Measurements from ENCODE around the gene BHLHA15. TPM values are rescaled to one million over a fixed set of nuclear protein-coding genes. Genes with fewer than 3 reads are reported as not detected.
A peak's percentile ranks its signal among the peaks of the same experiment; 100 is the strongest.

Gene BHLHA15
- total and polyA plus RNA-seq, 2 of the 13 experiments (the other 11 are each of a cell fraction or from before 2014, with no cell fraction given) = 1.9 to 6.1 TPM

DNA sequence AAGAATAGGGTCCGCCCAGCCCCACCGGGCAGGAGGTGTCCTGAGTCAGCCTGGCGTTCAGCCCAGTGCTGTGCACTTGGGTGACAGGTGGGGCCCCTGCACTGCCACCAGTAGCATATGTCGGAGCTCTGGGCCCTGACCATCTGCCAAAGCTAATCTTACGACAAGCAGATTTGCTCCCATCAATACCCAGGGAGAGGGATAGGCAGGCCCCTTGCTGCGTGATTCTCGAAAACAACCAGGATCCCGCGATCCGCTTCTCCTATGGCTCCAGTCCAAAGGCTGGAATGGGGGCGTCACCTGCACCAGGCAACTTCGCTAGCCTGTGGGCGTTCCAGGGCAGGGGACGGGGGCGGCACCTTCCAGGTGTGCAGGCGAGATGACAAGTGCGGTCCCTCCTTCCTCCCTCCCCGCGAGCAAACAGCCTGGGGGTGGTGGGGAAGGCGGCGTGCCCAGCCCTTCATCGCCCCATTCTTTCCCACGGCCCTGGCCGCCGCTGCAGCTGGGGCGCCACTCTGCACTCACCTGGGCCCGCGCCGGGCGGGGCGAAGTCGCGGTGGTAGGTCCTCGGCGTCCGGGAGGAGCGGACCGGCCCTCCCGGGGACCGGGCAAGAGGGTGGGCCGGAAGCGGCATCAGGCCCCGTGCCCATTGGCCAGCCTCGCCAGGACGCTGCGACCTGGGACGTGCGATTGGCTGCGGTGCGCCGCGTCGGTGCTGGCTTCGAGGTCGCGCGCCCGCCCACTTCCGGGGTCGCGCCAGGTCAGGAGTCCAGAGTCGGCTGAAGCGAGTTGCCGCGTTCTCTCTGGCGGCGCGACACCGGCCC lies 40.6 kb downstream of the BHLHA15 start, which contains the start of gene TECPR1 (continued):
- TF ChIP-seq, protein P1, sequence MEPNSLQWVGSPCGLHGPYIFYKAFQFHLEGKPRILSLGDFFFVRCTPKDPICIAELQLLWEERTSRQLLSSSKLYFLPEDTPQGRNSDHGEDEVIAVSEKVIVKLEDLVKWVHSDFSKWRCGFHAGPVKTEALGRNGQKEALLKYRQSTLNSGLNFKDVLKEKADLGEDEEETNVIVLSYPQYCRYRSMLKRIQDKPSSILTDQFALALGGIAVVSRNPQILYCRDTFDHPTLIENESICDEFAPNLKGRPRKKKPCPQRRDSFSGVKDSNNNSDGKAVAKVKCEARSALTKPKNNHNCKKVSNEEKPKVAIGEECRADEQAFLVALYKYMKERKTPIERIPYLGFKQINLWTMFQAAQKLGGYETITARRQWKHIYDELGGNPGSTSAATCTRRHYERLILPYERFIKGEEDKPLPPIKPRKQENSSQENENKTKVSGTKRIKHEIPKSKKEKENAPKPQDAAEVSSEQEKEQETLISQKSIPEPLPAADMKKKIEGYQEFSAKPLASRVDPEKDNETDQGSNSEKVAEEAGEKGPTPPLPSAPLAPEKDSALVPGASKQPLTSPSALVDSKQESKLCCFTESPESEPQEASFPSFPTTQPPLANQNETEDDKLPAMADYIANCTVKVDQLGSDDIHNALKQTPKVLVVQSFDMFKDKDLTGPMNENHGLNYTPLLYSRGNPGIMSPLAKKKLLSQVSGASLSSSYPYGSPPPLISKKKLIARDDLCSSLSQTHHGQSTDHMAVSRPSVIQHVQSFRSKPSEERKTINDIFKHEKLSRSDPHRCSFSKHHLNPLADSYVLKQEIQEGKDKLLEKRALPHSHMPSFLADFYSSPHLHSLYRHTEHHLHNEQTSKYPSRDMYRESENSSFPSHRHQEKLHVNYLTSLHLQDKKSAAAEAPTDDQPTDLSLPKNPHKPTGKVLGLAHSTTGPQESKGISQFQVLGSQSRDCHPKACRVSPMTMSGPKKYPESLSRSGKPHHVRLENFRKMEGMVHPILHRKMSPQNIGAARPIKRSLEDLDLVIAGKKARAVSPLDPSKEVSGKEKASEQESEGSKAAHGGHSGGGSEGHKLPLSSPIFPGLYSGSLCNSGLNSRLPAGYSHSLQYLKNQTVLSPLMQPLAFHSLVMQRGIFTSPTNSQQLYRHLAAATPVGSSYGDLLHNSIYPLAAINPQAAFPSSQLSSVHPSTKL (CRISPR knock-in tag; IDR thresholded peaks at IDR 0.05) = peak; percentile 31; the same call in 1 of the 2 replicates
- TF ChIP-seq ARNT2 (CRISPR knock-in tag; IDR thresholded peaks at IDR 0.05; ENCODE audit: low read depth) (no peak), ZNF766 (CRISPR knock-in tag; IDR thresholded peaks at IDR 0.05; ENCODE audit: borderline replicate concordance) (no peak), ZNF850 (CRISPR knock-in tag; conservative IDR thresholded peaks at IDR 0.05) (no peak), U2AF2 (IDR thresholded peaks at IDR 0.05; ENCODE audit: low read depth, low read length) (no peak), ZNF30 (CRISPR knock-in tag; IDR thresholded peaks at IDR 0.05) (0 out of 2 replicates have a peak, but pooled peaks have one; percentile 21), HNRNPL (IDR thresholded peaks at IDR 0.05; ENCODE audit: low read depth, low read length) (no peak), NFIB (CRISPR knock-in tag; IDR thresholded peaks at IDR 0.05; ENCODE audit: borderline replicate concordance) (no peak), EEA1 (CRISPR knock-in tag; IDR thresholded peaks at IDR 0.05; ENCODE audit: borderline replicate concordance) (peak; percentile 85; the same call in 1 of the 2 replicates), MED13 (CRISPR knock-in tag; IDR thresholded peaks at IDR 0.05) (no peak), ZNF775 (CRISPR knock-in tag; IDR thresholded peaks at IDR 0.05; ENCODE audit: borderline replicate concordance) (no peak), ZFP37 (CRISPR knock-in tag; IDR thresholded peaks at IDR 0.05; ENCODE audit: borderline replicate concordance) (no peak), MEF2D (CRISPR knock-in tag; IDR thresholded peaks at IDR 0.05) (0 out of 2 replicates have a peak, but pooled peaks have one; percentile 28), ZNF891 (CRISPR knock-in tag; IDR thresholded peaks at IDR 0.05) (no peak), KAT7 (CRISPR knock-in tag; IDR thresholded peaks at IDR 0.05; ENCODE audit: borderline replicate concordance) (peak; percentile 86), RFXAP (CRISPR knock-in tag; IDR thresholded peaks at IDR 0.05; ENCODE audit: borderline replicate concordance) (peak; percentile 89), ZNF253 (CRISPR knock-in tag; IDR thresholded peaks at IDR 0.05; ENCODE audit: borderline replicate concordance) (0 out of 2 replicates have a peak, but pooled peaks have one; percentile 20)
- TF ChIP-seq, protein P2, sequence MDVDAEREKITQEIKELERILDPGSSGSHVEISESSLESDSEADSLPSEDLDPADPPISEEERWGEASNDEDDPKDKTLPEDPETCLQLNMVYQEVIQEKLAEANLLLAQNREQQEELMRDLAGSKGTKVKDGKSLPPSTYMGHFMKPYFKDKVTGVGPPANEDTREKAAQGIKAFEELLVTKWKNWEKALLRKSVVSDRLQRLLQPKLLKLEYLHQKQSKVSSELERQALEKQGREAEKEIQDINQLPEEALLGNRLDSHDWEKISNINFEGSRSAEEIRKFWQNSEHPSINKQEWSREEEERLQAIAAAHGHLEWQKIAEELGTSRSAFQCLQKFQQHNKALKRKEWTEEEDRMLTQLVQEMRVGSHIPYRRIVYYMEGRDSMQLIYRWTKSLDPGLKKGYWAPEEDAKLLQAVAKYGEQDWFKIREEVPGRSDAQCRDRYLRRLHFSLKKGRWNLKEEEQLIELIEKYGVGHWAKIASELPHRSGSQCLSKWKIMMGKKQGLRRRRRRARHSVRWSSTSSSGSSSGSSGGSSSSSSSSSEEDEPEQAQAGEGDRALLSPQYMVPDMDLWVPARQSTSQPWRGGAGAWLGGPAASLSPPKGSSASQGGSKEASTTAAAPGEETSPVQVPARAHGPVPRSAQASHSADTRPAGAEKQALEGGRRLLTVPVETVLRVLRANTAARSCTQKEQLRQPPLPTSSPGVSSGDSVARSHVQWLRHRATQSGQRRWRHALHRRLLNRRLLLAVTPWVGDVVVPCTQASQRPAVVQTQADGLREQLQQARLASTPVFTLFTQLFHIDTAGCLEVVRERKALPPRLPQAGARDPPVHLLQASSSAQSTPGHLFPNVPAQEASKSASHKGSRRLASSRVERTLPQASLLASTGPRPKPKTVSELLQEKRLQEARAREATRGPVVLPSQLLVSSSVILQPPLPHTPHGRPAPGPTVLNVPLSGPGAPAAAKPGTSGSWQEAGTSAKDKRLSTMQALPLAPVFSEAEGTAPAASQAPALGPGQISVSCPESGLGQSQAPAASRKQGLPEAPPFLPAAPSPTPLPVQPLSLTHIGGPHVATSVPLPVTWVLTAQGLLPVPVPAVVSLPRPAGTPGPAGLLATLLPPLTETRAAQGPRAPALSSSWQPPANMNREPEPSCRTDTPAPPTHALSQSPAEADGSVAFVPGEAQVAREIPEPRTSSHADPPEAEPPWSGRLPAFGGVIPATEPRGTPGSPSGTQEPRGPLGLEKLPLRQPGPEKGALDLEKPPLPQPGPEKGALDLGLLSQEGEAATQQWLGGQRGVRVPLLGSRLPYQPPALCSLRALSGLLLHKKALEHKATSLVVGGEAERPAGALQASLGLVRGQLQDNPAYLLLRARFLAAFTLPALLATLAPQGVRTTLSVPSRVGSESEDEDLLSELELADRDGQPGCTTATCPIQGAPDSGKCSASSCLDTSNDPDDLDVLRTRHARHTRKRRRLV (CRISPR knock-in tag; IDR thresholded peaks at IDR 0.05) = no peak

Data from HepG2 (cell line).